HEK293 (cell line): ENCODE results near the gene CDH24.
A peak's percentile ranks its signal among the peaks of the same experiment; 100 is the strongest.
"Not testable (repeated sequence)": the region's sequence is repeated elsewhere in the genome, so short reads cannot be mapped to it uniquely, and the experiment has no call there.

Experiments
- CTCF ChIA-PET: fragments of 350-600 bp; formaldehyde crosslinking; extraction: SDS; loops from one replicate; lab custom pipeline; 2021; ENCODE audit warnings: antibody characterized with exemption; lab: Yijun Ruan, JAX
- POLR2A ChIA-PET: fragments of 300-600 bp; formaldehyde crosslinking; extraction: SDS; loops from one replicate; lab custom pipeline; 2020; ENCODE audit warnings: antibody characterized with exemption, inconsistent platforms; lab: Yijun Ruan, JAX
- H3K27ac ChIP-seq: fragments of 200-500 bp; sonication (Bioruptor generic); 2 replicates; pipeline ENCODE4 v1.5.1; 2014; ENCODE audit warnings: low read depth, low read length, control low read depth, inconsistent platforms; ENCODE audit errors: extremely low read depth
- H3K36me3 ChIP-seq, 2 experiments: fragments of 200-500 bp in 1 of 2; sonication (Bioruptor generic) in 1 of 2; 1 replicate in 1 of 2; 2 replicates in 1 of 2; pipeline ENCODE4 v1.5.1; 2014 to 2017; ENCODE audit warnings: inconsistent platforms in 2 of 2, low read length in 2 of 2; ENCODE audit not compliant: control insufficient read depth in 2 of 2, insufficient read depth in 1 of 2
- H3K4me1 ChIP-seq: fragments of 200-500 bp; sonication (Bioruptor generic); 2 replicates; pipeline ENCODE4 v1.5.1; 2014; ENCODE audit warnings: mild to moderate bottlenecking, low read length, inconsistent platforms; ENCODE audit not compliant: control insufficient read depth, insufficient read depth
- H3K4me3 ChIP-seq: 2 replicates; pipeline ENCODE4 v1.5.1; 2011; ENCODE audit warnings: low read depth, mild to moderate bottlenecking, control low read depth, low read length, moderate library complexity
- H3K9me3 ChIP-seq: fragments of 200-500 bp; sonication (Bioruptor generic); 2 replicates; pipeline ENCODE4 v1.5.1; 2014; ENCODE audit warnings: low read depth, low read length, inconsistent platforms; ENCODE audit not compliant: control insufficient read depth, insufficient read depth
- PRDM10 ChIP-seq: fragments of 450-650 bp; formaldehyde crosslinking; IDR thresholded peaks from 2 replicates; pipeline ENCODE4 v1.5.1; 2016; ENCODE audit warnings: missing biosample characterization, missing genetic modification characterization
- TSHZ1 ChIP-seq: fragments of 450-650 bp; formaldehyde crosslinking; IDR thresholded peaks from 2 replicates; pipeline ENCODE4 v1.5.1; 2016; ENCODE audit warnings: missing biosample characterization, missing genetic modification characterization, borderline replicate concordance
- ZBTB1 ChIP-seq: fragments of 450-650 bp; formaldehyde crosslinking; IDR thresholded peaks from 2 replicates; pipeline ENCODE4 v1.5.1; 2016; ENCODE audit warnings: missing biosample characterization, missing genetic modification characterization
- ZBTB7A ChIP-seq: fragments of 450-650 bp; formaldehyde crosslinking; IDR thresholded peaks from 2 replicates; pipeline ENCODE4 v1.5.1; 2016; ENCODE audit warnings: low read depth, missing biosample characterization, missing genetic modification characterization
- ZFHX2 ChIP-seq: fragments of 450-650 bp; formaldehyde crosslinking; conservative IDR thresholded peaks from 2 replicates; pipeline ENCODE4 v1.5.1; 2016; ENCODE audit warnings: missing biosample characterization, missing genetic modification characterization
- ZNF148 ChIP-seq: fragments of 450-650 bp; formaldehyde crosslinking; IDR thresholded peaks from 2 replicates; pipeline ENCODE4 v1.5.0; 2017; ENCODE audit warnings: missing biosample characterization, missing genetic modification characterization, borderline replicate concordance
- ZNF266 ChIP-seq: fragments of 450-650 bp; formaldehyde crosslinking; IDR thresholded peaks from 2 replicates; pipeline ENCODE4 v1.5.1; 2016; ENCODE audit warnings: missing biosample characterization, missing genetic modification characterization, low read depth
- ZNF274 ChIP-seq, 2 experiments: fragments of 200-500 bp in 1 of 2; fragments of 450-650 bp in 1 of 2; sonication (Bioruptor generic) in 1 of 2; formaldehyde crosslinking in 1 of 2; IDR thresholded peaks; 2 replicates each; pipeline versions ENCODE4 v1.5.1 to v1.6.1; 2014 to 2016; ENCODE audit warnings: borderline replicate concordance in 1 of 2, inconsistent platforms in 1 of 2, low read length in 1 of 2, missing biosample characterization in 1 of 2, missing genetic modification characterization in 1 of 2
- ZNF366 ChIP-seq: fragments of 450-650 bp; formaldehyde crosslinking; conservative IDR thresholded peaks from 2 replicates; pipeline ENCODE4 v1.5.1; 2016; ENCODE audit warnings: missing biosample characterization, missing genetic modification characterization
- ZNF423 ChIP-seq: fragments of 450-650 bp; formaldehyde crosslinking; IDR thresholded peaks from 2 replicates; pipeline ENCODE4 v1.5.1; 2016; ENCODE audit warnings: missing biosample characterization, missing genetic modification characterization
- ZNF510 ChIP-seq: fragments of 450-650 bp; formaldehyde crosslinking; IDR thresholded peaks from 2 replicates; pipeline ENCODE4 v1.5.1; 2018; ENCODE audit warnings: mild to moderate bottlenecking, missing genetic modification characterization, missing biosample characterization; ENCODE audit not compliant: insufficient replicate concordance
- ZNF558 ChIP-seq: fragments of 450-650 bp; formaldehyde crosslinking; IDR thresholded peaks from 2 replicates; pipeline ENCODE4 v1.5.1; 2016; ENCODE audit warnings: missing biosample characterization, missing genetic modification characterization
- ZNF560 ChIP-seq: fragments of 450-650 bp; formaldehyde crosslinking; IDR thresholded peaks from 2 replicates; pipeline ENCODE4 v1.5.1; 2017; ENCODE audit warnings: missing biosample characterization, missing genetic modification characterization, borderline replicate concordance
- ZNF707 ChIP-seq: fragments of 450-650 bp; formaldehyde crosslinking; IDR thresholded peaks from 2 replicates; pipeline ENCODE4 v1.5.1; 2016; ENCODE audit warnings: missing biosample characterization, missing genetic modification characterization
- ZNF785 ChIP-seq: fragments of 450-650 bp; formaldehyde crosslinking; IDR thresholded peaks from 2 replicates; pipeline ENCODE4 v1.5.1; 2016; ENCODE audit warnings: missing biosample characterization, missing genetic modification characterization
- ZNF792 ChIP-seq: fragments of 450-650 bp; formaldehyde crosslinking; IDR thresholded peaks from 2 replicates; pipeline ENCODE4 v1.5.1; 2016; ENCODE audit warnings: missing biosample characterization, missing genetic modification characterization

Gene CDH24

GRCh38 chr14:23017091-23017490, 40.2 kb downstream of the CDH24 start (continued):
- TF ChIP-seq ZNF274 (IDR thresholded peaks at IDR 0.05; ENCODE audit: low read length) (no peak), ZNF274 (tag by site-specific recombination; IDR thresholded peaks at IDR 0.05; ENCODE audit: borderline replicate concordance) (no peak), ZBTB1 (tag by site-specific recombination) (no peak), ZNF707 (tag by site-specific recombination) (no peak), ZNF785 (tag by site-specific recombination) (no peak), ZNF423 (tag by site-specific recombination) (no peak), ZNF510 (tag by site-specific recombination) (no peak), ZNF148 (tag by site-specific recombination) (no peak), ZFHX2 (tag by site-specific recombination) (no peak), TSHZ1 (no peak)
- TF ChIP-seq, all 188 proteins: peak for 0

DNA sequence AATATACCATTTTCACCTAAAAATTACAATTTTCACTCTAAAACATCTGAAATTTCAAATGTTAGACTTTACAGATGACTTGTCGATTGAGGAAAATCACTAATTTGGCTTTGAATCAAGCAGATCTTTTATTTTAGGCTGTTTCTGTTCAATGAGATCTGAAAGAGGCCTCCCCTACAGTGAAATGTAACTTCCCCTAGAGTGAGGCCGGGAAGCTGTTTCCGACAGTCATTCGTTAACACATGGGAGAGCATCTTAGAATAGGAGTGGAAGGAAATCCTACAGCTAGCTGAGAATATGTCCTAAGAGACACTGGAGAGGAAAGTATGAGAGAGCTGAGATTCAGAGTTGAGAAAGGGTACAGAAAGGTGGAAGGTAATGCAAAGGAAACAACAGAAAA, 41.7 kb downstream of the CDH24 start:
- ChIA-PET POLR2A (no interaction called here), CTCF (no interaction called here)
- Histone ChIP-seq H3K9me3 (no peaks in the 10 kb centered on the region), H3K4me1 (no peaks in the 10 kb centered on the region), H3K4me3 (no peak overlapping the region), H3K36me3 (no peaks in the 10 kb centered on the region), H3K27ac (no peak overlapping the region)
- no peak for TF ChIP-seq ZNF558 (tag by site-specific recombination)
- TF ChIP-seq ZBTB7A (tag by site-specific recombination) = no peak
- TF ChIP-seq PRDM10 = peak; percentile 77
- no peak for TF ChIP-seq ZNF560 (tag by site-specific recombination)
- TF ChIP-seq ZNF792 (tag by site-specific recombination) = no peak
- no peak for TF ChIP-seq ZNF266
- TF ChIP-seq ZNF366 (tag by site-specific recombination) = no peak

DNA sequence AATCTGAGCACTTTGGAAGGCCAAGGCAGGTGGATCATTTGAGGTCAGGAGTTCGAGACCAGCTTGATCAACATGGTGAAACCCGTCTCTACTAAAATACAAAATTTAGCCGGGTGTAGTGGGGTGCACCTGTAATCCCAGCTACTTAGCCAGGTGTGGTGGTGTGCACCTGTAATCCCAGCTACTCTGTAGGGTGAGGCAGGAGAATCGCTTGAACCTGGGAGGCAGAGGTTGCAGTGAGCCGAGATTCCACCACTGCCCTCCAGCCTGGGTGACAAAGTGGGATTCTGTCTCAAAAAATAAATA, 43.6 kb downstream of the CDH24 start:
- ChIA-PET POLR2A (interaction anchor here (1.1 kb wide), 1 partner anchor 13 kb away, joined by 3 read pairs; no protein-coding TSS in a partner anchor), CTCF (interaction anchor here (1.1 to 2.5 kb wide), 2 partner anchors 27 to 55 kb away, joined by 3 to 19 read pairs; no protein-coding TSS in a partner anchor)
- not testable (repeated sequence) for H3K36me3 ChIP-seq, H3K4me3 ChIP-seq, H3K27ac ChIP-seq, H3K4me1 ChIP-seq, H3K9me3 ChIP-seq
